ENCODE results near the gene TADA3. TPM values are rescaled to one million over a fixed set of nuclear protein-coding genes. Genes with fewer than 3 reads are reported as not detected.

Gene TADA3
- total and polyA plus RNA-seq, 2 donors (not counting 1 experiment from before 2014, with no cell fraction given): 51.2 to 87.9 TPM

- Histone ChIP-seq H2AFZ (ENCODE audit: low read length) (no peak overlapping the region), H3K27ac (ENCODE audit: insufficient read depth, low read length) (no peak overlapping the region), H3K9ac (ENCODE audit: insufficient read depth, low read length) (no peak overlapping the region), H3K9me3 (ENCODE audit: control insufficient read depth, insufficient read depth, low read depth, low read length) (no peaks in the 10 kb centered on the region), H4K20me1 (ENCODE audit: control insufficient read depth, extremely low read depth, insufficient read depth, low read length) (no peaks in the 10 kb centered on the region), H3K4me3 (replicated peaks in 1 of 4; ENCODE audit: control extremely low read depth in 1 of 4, insufficient read depth in 1 of 4, low read depth in 3 of 4, low read length in 4 of 4) (no peak overlapping the region), H3K79me2 (ENCODE audit: control insufficient read depth, insufficient read depth, low read length) (no peaks in the 10 kb centered on the region), H3K36me3 (ENCODE audit: control insufficient read depth, insufficient read depth, low read length) (peaks cover 11% of the 10 kb centered on the region), H3K4me1 (ENCODE audit: control insufficient read depth, extremely low read depth, insufficient read depth, low read length) (no peaks in the 10 kb centered on the region), H3K4me2 (ENCODE audit: extremely low read depth, insufficient read depth, low read length) (no peak overlapping the region), H3K27me3 (ENCODE audit: control insufficient read depth, insufficient read depth, low read length) (no peaks in the 10 kb centered on the region)
- TF ChIP-seq EZH2 (IDR thresholded peaks at IDR 0.05; ENCODE audit: low read length, missing control alignments): no peak
- TF ChIP-seq, protein P1, sequence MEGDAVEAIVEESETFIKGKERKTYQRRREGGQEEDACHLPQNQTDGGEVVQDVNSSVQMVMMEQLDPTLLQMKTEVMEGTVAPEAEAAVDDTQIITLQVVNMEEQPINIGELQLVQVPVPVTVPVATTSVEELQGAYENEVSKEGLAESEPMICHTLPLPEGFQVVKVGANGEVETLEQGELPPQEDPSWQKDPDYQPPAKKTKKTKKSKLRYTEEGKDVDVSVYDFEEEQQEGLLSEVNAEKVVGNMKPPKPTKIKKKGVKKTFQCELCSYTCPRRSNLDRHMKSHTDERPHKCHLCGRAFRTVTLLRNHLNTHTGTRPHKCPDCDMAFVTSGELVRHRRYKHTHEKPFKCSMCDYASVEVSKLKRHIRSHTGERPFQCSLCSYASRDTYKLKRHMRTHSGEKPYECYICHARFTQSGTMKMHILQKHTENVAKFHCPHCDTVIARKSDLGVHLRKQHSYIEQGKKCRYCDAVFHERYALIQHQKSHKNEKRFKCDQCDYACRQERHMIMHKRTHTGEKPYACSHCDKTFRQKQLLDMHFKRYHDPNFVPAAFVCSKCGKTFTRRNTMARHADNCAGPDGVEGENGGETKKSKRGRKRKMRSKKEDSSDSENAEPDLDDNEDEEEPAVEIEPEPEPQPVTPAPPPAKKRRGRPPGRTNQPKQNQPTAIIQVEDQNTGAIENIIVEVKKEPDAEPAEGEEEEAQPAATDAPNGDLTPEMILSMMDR (conservative IDR thresholded peaks at IDR 0.05 in 1 of 2, IDR thresholded peaks at IDR 0.05 in 1 of 2; ENCODE audit: low read depth in 1 of 2, low read length in 2 of 2): no peak
- DNase-seq (ENCODE audit: low read depth in 2 of 2): no peak
Measured at GRCh38 chr3:9833078-9833477, 40.8 kb upstream of the TADA3 start.

- Histone ChIP-seq H3K9ac (ENCODE audit: insufficient read depth, low read length) (no peak overlapping the region), H3K79me2 (ENCODE audit: control insufficient read depth, insufficient read depth, low read length) (no peaks in the 10 kb centered on the region), H3K4me1 (ENCODE audit: control insufficient read depth, extremely low read depth, insufficient read depth, low read length) (no peaks in the 10 kb centered on the region), H2AFZ (ENCODE audit: low read length) (no peak overlapping the region), H3K9me3 (ENCODE audit: control insufficient read depth, insufficient read depth, low read depth, low read length) (no peaks in the 10 kb centered on the region), H3K27me3 (ENCODE audit: control insufficient read depth, insufficient read depth, low read length) (no peaks in the 10 kb centered on the region), H4K20me1 (ENCODE audit: control insufficient read depth, extremely low read depth, insufficient read depth, low read length) (no peaks in the 10 kb centered on the region), H3K36me3 (ENCODE audit: control insufficient read depth, insufficient read depth, low read length) (peaks cover 11% of the 10 kb centered on the region), H3K27ac (ENCODE audit: insufficient read depth, low read length) (no peak overlapping the region), H3K4me3 (replicated peaks in 1 of 4; ENCODE audit: control extremely low read depth in 1 of 4, insufficient read depth in 1 of 4, low read depth in 3 of 4, low read length in 4 of 4) (no peak overlapping the region), H3K4me2 (ENCODE audit: extremely low read depth, insufficient read depth, low read length) (no peak overlapping the region)
- no peak for DNase-seq (ENCODE audit: low read depth in 2 of 2)
- no peak for TF ChIP-seq EZH2 (IDR thresholded peaks at IDR 0.05; ENCODE audit: low read length, missing control alignments)
- TF ChIP-seq, protein P1 (conservative IDR thresholded peaks at IDR 0.05 in 1 of 2, IDR thresholded peaks at IDR 0.05 in 1 of 2; ENCODE audit: low read depth in 1 of 2, low read length in 2 of 2): no peak
Measured at GRCh38 chr3:9831253-9831652, 39.0 kb upstream of the TADA3 start.

GRCh38 chr3:9828801-9829755 is 36.8 kb upstream of the TADA3 start:
- no peaks in the 10 kb centered on the region for H4K20me1 ChIP-seq (ENCODE audit: control insufficient read depth, extremely low read depth, insufficient read depth, low read length)
- TF ChIP-seq, protein P1 (conservative IDR thresholded peaks at IDR 0.05 in 1 of 2, IDR thresholded peaks at IDR 0.05 in 1 of 2; ENCODE audit: low read depth in 1 of 2, low read length in 2 of 2): no peak
- no peak for TF ChIP-seq EZH2 (IDR thresholded peaks at IDR 0.05; ENCODE audit: low read length, missing control alignments)
- H3K4me3 ChIP-seq (replicated peaks in 1 of 4; ENCODE audit: control extremely low read depth in 1 of 4, insufficient read depth in 1 of 4, low read depth in 3 of 4, low read length in 4 of 4): no peak overlapping the region
- no peak overlapping the region for H2AFZ ChIP-seq (ENCODE audit: low read length)
- no peak for DNase-seq (ENCODE audit: low read depth in 2 of 2)
- H3K9me3 ChIP-seq (ENCODE audit: control insufficient read depth, insufficient read depth, low read depth, low read length): no peaks in the 10 kb centered on the region
- no peaks in the 10 kb centered on the region for H3K79me2 ChIP-seq (ENCODE audit: control insufficient read depth, insufficient read depth, low read length)
- no peak overlapping the region for H3K4me2 ChIP-seq (ENCODE audit: extremely low read depth, insufficient read depth, low read length)
- H3K9ac ChIP-seq (ENCODE audit: insufficient read depth, low read length): no peak overlapping the region
- no peaks in the 10 kb centered on the region for H3K27me3 ChIP-seq (ENCODE audit: control insufficient read depth, insufficient read depth, low read length)
- H3K4me1 ChIP-seq (ENCODE audit: control insufficient read depth, extremely low read depth, insufficient read depth, low read length): no peaks in the 10 kb centered on the region
- peaks cover 9% of the 10 kb centered on the region for H3K36me3 ChIP-seq (ENCODE audit: control insufficient read depth, insufficient read depth, low read length)
- no peak overlapping the region for H3K27ac ChIP-seq (ENCODE audit: insufficient read depth, low read length)

All from fibroblast of lung (primary cell).